ENCODE measurements around the gene JCAD. TPM values are rescaled to one million over a fixed set of nuclear protein-coding genes. Genes with fewer than 3 reads are reported as not detected.

JCAD gene
- total RNA-seq, 1 experiment from 2014 or later, result 40.7 TPM

DNA sequence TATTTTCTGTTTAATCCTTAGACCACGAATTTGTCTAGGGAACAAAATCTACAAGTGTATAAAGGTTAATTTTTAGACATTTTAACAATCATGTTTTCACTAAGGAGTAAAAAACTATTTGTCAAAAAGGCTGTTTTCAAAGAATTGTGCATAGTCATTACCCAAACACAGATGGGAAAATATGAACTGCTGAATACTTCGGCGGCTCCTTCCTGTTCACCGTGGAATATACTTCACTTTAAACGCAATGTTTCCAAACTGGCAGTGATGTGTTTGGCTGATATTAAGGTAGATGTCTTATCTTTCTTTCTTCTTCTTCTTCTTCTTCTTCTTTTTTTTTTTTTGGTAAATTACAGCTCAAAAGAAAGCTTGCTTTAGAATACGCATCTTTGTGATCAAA, 41.4 kb downstream of the JCAD start:
- peaks cover 14% of the 10 kb centered on the region; the same call in 1 of the 2 replicates for H3K4me1 ChIP-seq (ENCODE audit: control insufficient read depth, insufficient read depth, low read length)
- no peaks in the 10 kb centered on the region for H3K27me3 ChIP-seq (ENCODE audit: control insufficient read depth, insufficient read depth, low read length)
- CTCF ChIA-PET, result no interaction called here
- H3K4me3 ChIP-seq (ENCODE audit: low read depth in 2 of 2, low read length in 2 of 2), result no peak overlapping the region
- POLR2A ChIA-PET, result no interaction called here
- in situ Hi-C loops (cut with HindIII; ENCODE audit: low pct_unique_long_range_greater_than_20kb, low sequenced_read_pairs), result no loop called here
- no peak for TF ChIP-seq SIN3A (IDR thresholded peaks at IDR 0.05; ENCODE audit: borderline replicate concordance, insufficient read depth, low read depth, low read length)
- TF ChIP-seq, protein P1, sequence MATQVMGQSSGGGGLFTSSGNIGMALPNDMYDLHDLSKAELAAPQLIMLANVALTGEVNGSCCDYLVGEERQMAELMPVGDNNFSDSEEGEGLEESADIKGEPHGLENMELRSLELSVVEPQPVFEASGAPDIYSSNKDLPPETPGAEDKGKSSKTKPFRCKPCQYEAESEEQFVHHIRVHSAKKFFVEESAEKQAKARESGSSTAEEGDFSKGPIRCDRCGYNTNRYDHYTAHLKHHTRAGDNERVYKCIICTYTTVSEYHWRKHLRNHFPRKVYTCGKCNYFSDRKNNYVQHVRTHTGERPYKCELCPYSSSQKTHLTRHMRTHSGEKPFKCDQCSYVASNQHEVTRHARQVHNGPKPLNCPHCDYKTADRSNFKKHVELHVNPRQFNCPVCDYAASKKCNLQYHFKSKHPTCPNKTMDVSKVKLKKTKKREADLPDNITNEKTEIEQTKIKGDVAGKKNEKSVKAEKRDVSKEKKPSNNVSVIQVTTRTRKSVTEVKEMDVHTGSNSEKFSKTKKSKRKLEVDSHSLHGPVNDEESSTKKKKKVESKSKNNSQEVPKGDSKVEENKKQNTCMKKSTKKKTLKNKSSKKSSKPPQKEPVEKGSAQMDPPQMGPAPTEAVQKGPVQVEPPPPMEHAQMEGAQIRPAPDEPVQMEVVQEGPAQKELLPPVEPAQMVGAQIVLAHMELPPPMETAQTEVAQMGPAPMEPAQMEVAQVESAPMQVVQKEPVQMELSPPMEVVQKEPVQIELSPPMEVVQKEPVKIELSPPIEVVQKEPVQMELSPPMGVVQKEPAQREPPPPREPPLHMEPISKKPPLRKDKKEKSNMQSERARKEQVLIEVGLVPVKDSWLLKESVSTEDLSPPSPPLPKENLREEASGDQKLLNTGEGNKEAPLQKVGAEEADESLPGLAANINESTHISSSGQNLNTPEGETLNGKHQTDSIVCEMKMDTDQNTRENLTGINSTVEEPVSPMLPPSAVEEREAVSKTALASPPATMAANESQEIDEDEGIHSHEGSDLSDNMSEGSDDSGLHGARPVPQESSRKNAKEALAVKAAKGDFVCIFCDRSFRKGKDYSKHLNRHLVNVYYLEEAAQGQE (IDR thresholded peaks at IDR 0.05; ENCODE audit: insufficient read depth in 1 of 2, low read depth in 2 of 2, low read length in 1 of 2), result no peak
- no peak for TF ChIP-seq TCF7L2 (IDR thresholded peaks at IDR 0.05; ENCODE audit: low read depth, low read length)
- TF ChIP-seq, protein P2, sequence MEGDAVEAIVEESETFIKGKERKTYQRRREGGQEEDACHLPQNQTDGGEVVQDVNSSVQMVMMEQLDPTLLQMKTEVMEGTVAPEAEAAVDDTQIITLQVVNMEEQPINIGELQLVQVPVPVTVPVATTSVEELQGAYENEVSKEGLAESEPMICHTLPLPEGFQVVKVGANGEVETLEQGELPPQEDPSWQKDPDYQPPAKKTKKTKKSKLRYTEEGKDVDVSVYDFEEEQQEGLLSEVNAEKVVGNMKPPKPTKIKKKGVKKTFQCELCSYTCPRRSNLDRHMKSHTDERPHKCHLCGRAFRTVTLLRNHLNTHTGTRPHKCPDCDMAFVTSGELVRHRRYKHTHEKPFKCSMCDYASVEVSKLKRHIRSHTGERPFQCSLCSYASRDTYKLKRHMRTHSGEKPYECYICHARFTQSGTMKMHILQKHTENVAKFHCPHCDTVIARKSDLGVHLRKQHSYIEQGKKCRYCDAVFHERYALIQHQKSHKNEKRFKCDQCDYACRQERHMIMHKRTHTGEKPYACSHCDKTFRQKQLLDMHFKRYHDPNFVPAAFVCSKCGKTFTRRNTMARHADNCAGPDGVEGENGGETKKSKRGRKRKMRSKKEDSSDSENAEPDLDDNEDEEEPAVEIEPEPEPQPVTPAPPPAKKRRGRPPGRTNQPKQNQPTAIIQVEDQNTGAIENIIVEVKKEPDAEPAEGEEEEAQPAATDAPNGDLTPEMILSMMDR (IDR thresholded peaks at IDR 0.05), result no peak
- no peak for TF ChIP-seq POLR2AphosphoS5 (IDR thresholded peaks at IDR 0.05; ENCODE audit: low read depth, low read length)
- DNase-seq (ENCODE audit: low read depth, low spot score) (no peak), ATAC-seq (no peak)
- H3K36me3 ChIP-seq (ENCODE audit: control insufficient read depth, insufficient read depth, low read length), result peaks cover 6% of the 10 kb centered on the region; the same call in 1 of the 2 replicates
- H3K9me3 ChIP-seq (ENCODE audit: control insufficient read depth, insufficient read depth, low read depth, low read length), result no peaks in the 10 kb centered on the region
- no peak overlapping the region for H3K27ac ChIP-seq (ENCODE audit: low read length)
- BruUV-seq (replicated peaks), result no TSS peak
- intact Hi-C loops (cut with micrococcal nuclease; ENCODE audit: unreplicated experiment), result no loop called here

- ATAC-seq (no peak), DNase-seq (ENCODE audit: low read depth, low spot score) (no peak)
- TF ChIP-seq, protein P2 (IDR thresholded peaks at IDR 0.05), result no peak
- TF ChIP-seq, protein P1 (IDR thresholded peaks at IDR 0.05; ENCODE audit: insufficient read depth in 1 of 2, low read depth in 2 of 2, low read length in 1 of 2), result no peak
- TF ChIP-seq POLR2AphosphoS5 (IDR thresholded peaks at IDR 0.05; ENCODE audit: low read depth, low read length), result no peak
- TF ChIP-seq TCF7L2 (IDR thresholded peaks at IDR 0.05; ENCODE audit: low read depth, low read length), result no peak
- TF ChIP-seq SIN3A (IDR thresholded peaks at IDR 0.05; ENCODE audit: borderline replicate concordance, insufficient read depth, low read depth, low read length), result no peak
- Histone ChIP-seq H3K27me3 (ENCODE audit: control insufficient read depth, insufficient read depth, low read length) (no peaks in the 10 kb centered on the region), H3K4me1 (ENCODE audit: control insufficient read depth, insufficient read depth, low read length) (peaks cover 18% of the 10 kb centered on the region; the same call in 1 of the 2 replicates), H3K36me3 (ENCODE audit: control insufficient read depth, insufficient read depth, low read length) (peaks cover 6% of the 10 kb centered on the region; the same call in 1 of the 2 replicates), H3K4me3 (ENCODE audit: low read depth in 2 of 2, low read length in 2 of 2) (no peak overlapping the region), H3K27ac (ENCODE audit: low read length) (no peak overlapping the region), H3K9me3 (ENCODE audit: control insufficient read depth, insufficient read depth, low read depth, low read length) (no peaks in the 10 kb centered on the region)
- POLR2A ChIA-PET, result no interaction called here
- CTCF ChIA-PET, result no interaction called here
- in situ Hi-C loops (cut with HindIII; ENCODE audit: low pct_unique_long_range_greater_than_20kb, low sequenced_read_pairs) (no loop called here), intact Hi-C loops (cut with micrococcal nuclease; ENCODE audit: unreplicated experiment) (no loop called here)
- no TSS peak for BruUV-seq (replicated peaks)
Measured at GRCh38 chr10:30017556-30017955, 41.8 kb downstream of the JCAD start.

Measured in Panc1 (cell line).